Measurements from ENCODE around the gene MAST4.
A peak's percentile ranks its signal among the peaks of the same experiment; 100 is the strongest.

Gene MAST4

GRCh38 chr5:67031692-67032091, 435.5 kb downstream of the MAST4 start:
- H3K4me3 ChIP-seq (ENCODE audit: low read depth in 1 of 2, low read length in 2 of 2): no peak overlapping the region
- no peak overlapping the region for H3K9ac ChIP-seq (ENCODE audit: low read length)
- no peaks in the 10 kb centered on the region for H3K36me3 ChIP-seq (ENCODE audit: insufficient read depth, low read length)
- H3K4me1 ChIP-seq (ENCODE audit: insufficient read depth, low read length): peaks cover 38% of the 10 kb centered on the region
- no peaks in the 10 kb centered on the region for H3K27me3 ChIP-seq (ENCODE audit: control insufficient read depth in 1 of 2, insufficient read depth in 2 of 2, low read length in 2 of 2)
- H3K27ac ChIP-seq (ENCODE audit: low read depth, low read length): no peak overlapping the region
- no peaks in the 10 kb centered on the region for H3K9me3 ChIP-seq (ENCODE audit: low read length)

GRCh38 chr5:67032921-67033664, 436.9 kb downstream of the MAST4 start:
- peak overlapping the region; percentile 4 for H3K27ac ChIP-seq (ENCODE audit: low read depth, low read length)
- H3K36me3 ChIP-seq (ENCODE audit: insufficient read depth, low read length): no peaks in the 10 kb centered on the region
- H3K9me3 ChIP-seq (ENCODE audit: low read length): no peaks in the 10 kb centered on the region
- no peak overlapping the region for H3K9ac ChIP-seq (ENCODE audit: low read length)
- H3K4me1 ChIP-seq (ENCODE audit: insufficient read depth, low read length): peaks cover 45% of the 10 kb centered on the region
- H3K27me3 ChIP-seq (ENCODE audit: control insufficient read depth in 1 of 2, insufficient read depth in 2 of 2, low read length in 2 of 2): no peaks in the 10 kb centered on the region
- no peak overlapping the region for H3K4me3 ChIP-seq (ENCODE audit: low read depth in 1 of 2, low read length in 2 of 2)

- H3K36me3 ChIP-seq (ENCODE audit: insufficient read depth, low read length): no peaks in the 10 kb centered on the region
- H3K27ac ChIP-seq (ENCODE audit: low read depth, low read length): no peak overlapping the region
- H3K4me1 ChIP-seq (ENCODE audit: insufficient read depth, low read length): peaks cover 49% of the 10 kb centered on the region
- H3K9ac ChIP-seq (ENCODE audit: low read length): no peak overlapping the region
- H3K27me3 ChIP-seq (ENCODE audit: control insufficient read depth in 1 of 2, insufficient read depth in 2 of 2, low read length in 2 of 2): no peaks in the 10 kb centered on the region
- H3K9me3 ChIP-seq (ENCODE audit: low read length): no peaks in the 10 kb centered on the region
- H3K4me3 ChIP-seq (ENCODE audit: low read depth in 1 of 2, low read length in 2 of 2): no peak overlapping the region
Measured at GRCh38 chr5:67033880-67034651, 437.9 kb downstream of the MAST4 start.

- Histone ChIP-seq H3K27ac (ENCODE audit: low read depth, low read length) (no peak overlapping the region), H3K9me3 (ENCODE audit: low read length) (no peaks in the 10 kb centered on the region), H3K36me3 (ENCODE audit: insufficient read depth, low read length) (no peaks in the 10 kb centered on the region), H3K4me3 (ENCODE audit: low read depth in 1 of 2, low read length in 2 of 2) (no peak overlapping the region), H3K27me3 (ENCODE audit: control insufficient read depth in 1 of 2, insufficient read depth in 2 of 2, low read length in 2 of 2) (no peaks in the 10 kb centered on the region), H3K4me1 (ENCODE audit: insufficient read depth, low read length) (peaks cover 52% of the 10 kb centered on the region), H3K9ac (ENCODE audit: low read length) (no peak overlapping the region)
Measured at GRCh38 chr5:67035098-67035740, 439.0 kb downstream of the MAST4 start.

- H3K36me3 ChIP-seq (ENCODE audit: insufficient read depth, low read length): no peaks in the 10 kb centered on the region
- no peak overlapping the region for H3K27ac ChIP-seq (ENCODE audit: low read depth, low read length)
- H3K4me1 ChIP-seq (ENCODE audit: insufficient read depth, low read length): peaks cover 34% of the 10 kb centered on the region
- H3K9ac ChIP-seq (ENCODE audit: low read length): no peak overlapping the region
- no peaks in the 10 kb centered on the region for H3K27me3 ChIP-seq (ENCODE audit: control insufficient read depth in 1 of 2, insufficient read depth in 2 of 2, low read length in 2 of 2)
- no peaks in the 10 kb centered on the region for H3K9me3 ChIP-seq (ENCODE audit: low read length)
- H3K4me3 ChIP-seq (ENCODE audit: low read depth in 1 of 2, low read length in 2 of 2): no peak overlapping the region
Measured at GRCh38 chr5:67037171-67037570, 441.0 kb downstream of the MAST4 start.

GRCh38 chr5:67038817-67039603, 442.8 kb downstream of the MAST4 start:
- no peaks in the 10 kb centered on the region for H3K27me3 ChIP-seq (ENCODE audit: control insufficient read depth in 1 of 2, insufficient read depth in 2 of 2, low read length in 2 of 2)
- peaks cover 32% of the 10 kb centered on the region for H3K4me1 ChIP-seq (ENCODE audit: insufficient read depth, low read length)
- no peak overlapping the region for H3K27ac ChIP-seq (ENCODE audit: low read depth, low read length)
- H3K4me3 ChIP-seq (ENCODE audit: low read depth in 1 of 2, low read length in 2 of 2): no peak overlapping the region
- H3K9me3 ChIP-seq (ENCODE audit: low read length): no peaks in the 10 kb centered on the region
- H3K9ac ChIP-seq (ENCODE audit: low read length): no peak overlapping the region
- no peaks in the 10 kb centered on the region for H3K36me3 ChIP-seq (ENCODE audit: insufficient read depth, low read length)

- Histone ChIP-seq H3K9ac (ENCODE audit: low read length) (no peak overlapping the region), H3K27me3 (ENCODE audit: control insufficient read depth in 1 of 2, insufficient read depth in 2 of 2, low read length in 2 of 2) (no peaks in the 10 kb centered on the region), H3K9me3 (ENCODE audit: low read length) (no peaks in the 10 kb centered on the region), H3K4me3 (ENCODE audit: low read depth in 1 of 2, low read length in 2 of 2) (no peak overlapping the region), H3K36me3 (ENCODE audit: insufficient read depth, low read length) (no peaks in the 10 kb centered on the region), H3K27ac (ENCODE audit: low read depth, low read length) (no peak overlapping the region), H3K4me1 (ENCODE audit: insufficient read depth, low read length) (peaks cover 21% of the 10 kb centered on the region)
Measured at GRCh38 chr5:67042176-67043003, 446.2 kb downstream of the MAST4 start.

GRCh38 chr5:67043796-67044511, 447.8 kb downstream of the MAST4 start:
- no peak overlapping the region for H3K9ac ChIP-seq (ENCODE audit: low read length)
- H3K4me1 ChIP-seq (ENCODE audit: insufficient read depth, low read length): peaks cover 24% of the 10 kb centered on the region
- H3K36me3 ChIP-seq (ENCODE audit: insufficient read depth, low read length): no peaks in the 10 kb centered on the region
- H3K27ac ChIP-seq (ENCODE audit: low read depth, low read length): no peak overlapping the region
- H3K27me3 ChIP-seq (ENCODE audit: control insufficient read depth in 1 of 2, insufficient read depth in 2 of 2, low read length in 2 of 2): no peaks in the 10 kb centered on the region
- no peak overlapping the region for H3K4me3 ChIP-seq (ENCODE audit: low read depth in 1 of 2, low read length in 2 of 2)
- no peaks in the 10 kb centered on the region for H3K9me3 ChIP-seq (ENCODE audit: low read length)

GRCh38 chr5:67045816-67046740, 449.9 kb downstream of the MAST4 start:
- Histone ChIP-seq H3K4me1 (ENCODE audit: insufficient read depth, low read length) (peaks cover 18% of the 10 kb centered on the region), H3K9ac (ENCODE audit: low read length) (no peak overlapping the region), H3K27me3 (ENCODE audit: control insufficient read depth in 1 of 2, insufficient read depth in 2 of 2, low read length in 2 of 2) (no peaks in the 10 kb centered on the region), H3K36me3 (ENCODE audit: insufficient read depth, low read length) (no peaks in the 10 kb centered on the region), H3K9me3 (ENCODE audit: low read length) (no peaks in the 10 kb centered on the region), H3K27ac (ENCODE audit: low read depth, low read length) (no peak overlapping the region), H3K4me3 (ENCODE audit: low read depth in 1 of 2, low read length in 2 of 2) (no peak overlapping the region)
